GM18867 (cell line): ENCODE results near the gene CLEC4M.
"Not testable (repeated sequence)": the region's sequence is repeated elsewhere in the genome, so short reads cannot be mapped to it uniquely, and the experiment has no call there.

Experiments used
- ATAC-seq: cut with Tn5 transposase; IDR thresholded peaks from one replicate; pipeline ENCODE4 v1.9.1; 2021; ENCODE audit warnings: mild to moderate bottlenecking, moderate library complexity; ENCODE audit not compliant: unreplicated experiment

CLEC4M gene

GRCh38 chr19:7801020-7801570 lies 38.1 kb downstream of the CLEC4M start:
- ATAC-seq = no peak

GRCh38 chr19:7806234-7806633 lies 43.2 kb downstream of the CLEC4M start:
- no peak for ATAC-seq

GRCh38 chr19:7806876-7807275 lies 43.8 kb downstream of the CLEC4M start:
- no peak for ATAC-seq

DNA sequence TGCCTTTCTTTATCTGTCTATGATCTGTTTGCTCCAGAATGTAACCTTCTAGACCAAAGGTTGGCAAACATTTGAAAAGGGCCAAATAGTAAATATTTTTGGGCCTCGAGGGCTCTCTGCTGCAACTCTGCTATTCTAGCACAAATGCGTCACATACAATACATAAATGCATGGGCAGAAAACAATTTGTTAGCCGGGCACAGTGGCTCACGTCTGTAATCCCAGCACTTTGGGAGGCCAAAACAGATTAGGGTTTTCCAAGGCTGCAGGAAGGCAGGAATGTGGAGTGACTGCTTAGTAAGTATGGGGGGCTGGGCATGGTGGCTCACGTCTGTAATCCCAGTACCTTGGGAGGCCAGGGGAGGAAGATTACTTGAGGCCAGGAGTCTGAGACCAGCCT lies 45.1 kb downstream of the CLEC4M start:
- ATAC-seq = no peak

- no peak for ATAC-seq
Measured at GRCh38 chr19:7811989-7812388, 48.9 kb downstream of the CLEC4M start.

DNA sequence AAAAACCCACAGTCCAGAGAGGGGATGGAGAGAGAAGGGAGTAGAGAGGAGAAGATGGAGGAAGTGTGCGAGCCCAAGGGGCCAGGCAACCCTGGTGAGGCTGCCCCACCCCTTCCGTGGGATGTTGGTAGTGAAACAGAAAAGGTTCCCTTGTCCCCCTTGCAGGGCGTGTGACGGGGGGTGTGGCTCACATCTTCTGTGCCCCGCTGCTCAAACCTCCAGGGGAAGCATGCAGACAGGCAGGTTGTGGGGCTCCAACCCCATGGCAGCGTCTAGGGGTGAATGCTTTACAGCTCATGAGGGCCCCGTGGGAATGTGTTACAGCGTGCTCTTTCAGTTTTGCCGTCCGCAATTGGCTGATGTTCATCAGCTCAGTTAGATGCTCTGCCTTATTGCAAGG lies 52.3 kb downstream of the CLEC4M start:
- no peak for ATAC-seq

GRCh38 chr19:7816040-7816439 lies 53.0 kb downstream of the CLEC4M start:
- ATAC-seq = not testable (repeated sequence)

DNA sequence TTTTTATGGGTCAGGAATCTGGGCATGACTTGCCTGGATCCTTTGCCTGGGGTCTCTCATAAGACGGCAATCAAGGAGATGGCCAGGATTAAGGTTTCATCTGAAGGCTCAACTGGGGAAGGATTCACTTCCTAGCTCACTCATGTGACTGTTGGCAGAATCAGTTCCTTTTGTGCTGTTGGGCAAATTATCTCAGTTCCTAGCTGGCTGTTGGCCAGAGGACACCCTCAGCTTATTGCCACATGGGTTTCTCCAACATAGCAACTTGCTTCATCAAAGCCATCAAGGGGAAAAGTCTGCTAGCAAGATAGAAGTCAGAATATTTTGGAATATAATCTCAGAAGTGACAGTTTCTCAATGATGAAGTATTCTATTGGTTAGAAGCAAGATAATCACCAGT lies 54.8 kb downstream of the CLEC4M start:
- no peak for ATAC-seq

GRCh38 chr19:7818806-7819205 lies 55.8 kb downstream of the CLEC4M start:
- no peak for ATAC-seq
